Measurements from ENCODE around the gene STYX.
A peak's percentile ranks its signal among the peaks of the same experiment; 100 is the strongest.

Gene STYX

GRCh38 chr14:52790011-52790755, 60.2 kb downstream of the STYX start:
- no peak for DNase-seq (ENCODE audit: low spot score)

- DNase-seq (ENCODE audit: low spot score): peak; percentile 38
Observed at GRCh38 chr14:52790756-52791222, 60.8 kb downstream of the STYX start.

- DNase-seq (ENCODE audit: low spot score): peak; percentile 85
Observed at GRCh38 chr14:52791223-52792096, 61.5 kb downstream of the STYX start, which contains the start of gene GNPNAT1. GNPNAT1 (minus strand) TSS chr14:52791607; CDS start chr14:52784650, 6,957 bp downstream.

GRCh38 chr14:52792097-52792415, 62.1 kb downstream of the STYX start:
- no peak for DNase-seq (ENCODE audit: low spot score)

- no peak for DNase-seq (ENCODE audit: low spot score)
Observed at GRCh38 chr14:52793061-52793460, 63.1 kb downstream of the STYX start.

- DNase-seq (ENCODE audit: low spot score): no peak
Observed at GRCh38 chr14:52797653-52798052, 67.7 kb downstream of the STYX start.

GRCh38 chr14:52798826-52799225, 68.9 kb downstream of the STYX start:
- DNase-seq (ENCODE audit: low spot score): no peak

GRCh38 chr14:52801014-52801712, 71.2 kb downstream of the STYX start:
- no peak for DNase-seq (ENCODE audit: low spot score)

- no peak for DNase-seq (ENCODE audit: low spot score)
Observed at GRCh38 chr14:52802597-52802996, 72.6 kb downstream of the STYX start.

GRCh38 chr14:52806115-52806514, 76.1 kb downstream of the STYX start:
- DNase-seq (ENCODE audit: low spot score): no peak

- DNase-seq (ENCODE audit: low spot score): no peak
Observed at GRCh38 chr14:52808101-52808500, 78.1 kb downstream of the STYX start.

- DNase-seq (ENCODE audit: low spot score): no peak
Observed at GRCh38 chr14:52821805-52822250, 91.9 kb downstream of the STYX start.

- DNase-seq (ENCODE audit: low spot score): peak; percentile 16
Observed at GRCh38 chr14:52824462-52824861, 94.5 kb downstream of the STYX start.
